ENCODE results near the gene FZD8.

Gene FZD8

GRCh38 chr10:35657621-35658020 lies 15.5 kb upstream of the FZD8 start:
- no peak overlapping the region for H3K27ac ChIP-seq (replicated peaks)
- no peak overlapping the region for H3K4me3 ChIP-seq (replicated peaks; ENCODE audit: insufficient read depth, low read length)
- no peak for TF ChIP-seq POLR2AphosphoS5 (IDR thresholded peaks at IDR 0.05; ENCODE audit: low read depth)
- no peak for TF ChIP-seq GABPA (IDR thresholded peaks at IDR 0.05; ENCODE audit: low read depth)
- no peak for TF ChIP-seq REST (IDR thresholded peaks at IDR 0.05; ENCODE audit: insufficient replicate concordance, low read depth)
- TF ChIP-seq CTCF (IDR thresholded peaks at IDR 0.05; ENCODE audit: insufficient read depth, low read length): no peak
- no peak for TF ChIP-seq SPI1 (IDR thresholded peaks at IDR 0.05; ENCODE audit: borderline replicate concordance, low read depth)
- no peak for DNase-seq (ENCODE audit: low read depth in 1 of 2, low spot score in 1 of 2)
- H3K27me3 ChIP-seq (ENCODE audit: insufficient read depth, poor library complexity, severe bottlenecking): no peaks in the 10 kb centered on the region

- TF ChIP-seq POLR2AphosphoS5 (IDR thresholded peaks at IDR 0.05; ENCODE audit: low read depth) (no peak), CTCF (IDR thresholded peaks at IDR 0.05; ENCODE audit: insufficient read depth, low read length) (no peak), SPI1 (IDR thresholded peaks at IDR 0.05; ENCODE audit: borderline replicate concordance, low read depth) (no peak), REST (IDR thresholded peaks at IDR 0.05; ENCODE audit: insufficient replicate concordance, low read depth) (no peak)
- no peak overlapping the region for H3K27ac ChIP-seq (replicated peaks)
- no peak for DNase-seq (ENCODE audit: low read depth in 1 of 2, low spot score in 1 of 2)
- H3K27me3 ChIP-seq (ENCODE audit: insufficient read depth, poor library complexity, severe bottlenecking): no peaks in the 10 kb centered on the region
- no peak overlapping the region for H3K4me3 ChIP-seq (replicated peaks; ENCODE audit: insufficient read depth, low read length)
Observed at GRCh38 chr10:35652824-35653223, 10.7 kb upstream of the FZD8 start.

- no peaks in the 10 kb centered on the region for H3K27me3 ChIP-seq (ENCODE audit: insufficient read depth, poor library complexity, severe bottlenecking)
- no peak for DNase-seq (ENCODE audit: low read depth in 1 of 2, low spot score in 1 of 2)
- no peak for TF ChIP-seq CTCF (IDR thresholded peaks at IDR 0.05; ENCODE audit: insufficient read depth, low read length)
- TF ChIP-seq REST (IDR thresholded peaks at IDR 0.05; ENCODE audit: insufficient replicate concordance, low read depth): no peak
- no peak for TF ChIP-seq GABPA (IDR thresholded peaks at IDR 0.05; ENCODE audit: low read depth)
- no peak for TF ChIP-seq SPI1 (IDR thresholded peaks at IDR 0.05; ENCODE audit: borderline replicate concordance, low read depth)
- no peak for TF ChIP-seq POLR2AphosphoS5 (IDR thresholded peaks at IDR 0.05; ENCODE audit: low read depth)
- no peak overlapping the region for H3K4me3 ChIP-seq (replicated peaks; ENCODE audit: insufficient read depth, low read length)
- H3K27ac ChIP-seq (replicated peaks): no peak overlapping the region
Observed at GRCh38 chr10:35650894-35651293, 8.8 kb upstream of the FZD8 start.
